Activated T-cell treated with anti-CD3 and anti-CD28 coated beads for 24 hours (primary cell): ENCODE results near the gene IPO7.
A peak's percentile ranks its signal among the peaks of the same experiment; 100 is the strongest.
"Not testable (repeated sequence)": the region's sequence is repeated elsewhere in the genome, so short reads cannot be mapped to it uniquely, and the experiment has no call there.

Source experiments
- DNase-seq: peaks from one replicate; pipeline ENCODE4 v3.0.0-alpha.2; 2020; ENCODE audit warnings: low read depth

The IPO7 gene

GRCh38 chr11:9397746-9398680, 13.6 kb downstream of the IPO7 start:
- DNase-seq = no peak

- no peak for DNase-seq
Measured at GRCh38 chr11:9399466-9399865, 15.0 kb downstream of the IPO7 start.

- not testable (repeated sequence) for DNase-seq
Measured at GRCh38 chr11:9401884-9402283, 17.4 kb downstream of the IPO7 start.

- no peak for DNase-seq
Measured at GRCh38 chr11:9428706-9429105, 44.3 kb downstream of the IPO7 start.

- no peak for DNase-seq
Measured at GRCh38 chr11:9438611-9439010, 54.2 kb downstream of the IPO7 start.

GRCh38 chr11:9446230-9446629, 61.8 kb downstream of the IPO7 start:
- no peak for DNase-seq

- DNase-seq = no peak
Measured at GRCh38 chr11:9448576-9449352, 64.3 kb downstream of the IPO7 start.

- DNase-seq = not testable (repeated sequence)
Measured at GRCh38 chr11:9452023-9452422, 67.6 kb downstream of the IPO7 start.

- DNase-seq = no peak
Measured at GRCh38 chr11:9455722-9456121, 71.3 kb downstream of the IPO7 start.

- peak; percentile 25 for DNase-seq
Measured at GRCh38 chr11:9459667-9460321, 75.3 kb downstream of the IPO7 start.

- peak; percentile 100 for DNase-seq
Measured at GRCh38 chr11:9460322-9461062, 76.0 kb downstream of the IPO7 start, which contains the start of gene ZNF143. Gene ZNF143, plus strand, starts transcription at chr11:9461012. Its CDS starts 10,297 bp downstream, at chr11:9471309.

- DNase-seq = peak; percentile 68
Measured at GRCh38 chr11:9461063-9461759, 76.8 kb downstream of the IPO7 start.

- DNase-seq = no peak
Measured at GRCh38 chr11:9461760-9462134, 77.3 kb downstream of the IPO7 start.

GRCh38 chr11:9462172-9462799, 77.8 kb downstream of the IPO7 start:
- no peak for DNase-seq

GRCh38 chr11:9462806-9463537, 78.5 kb downstream of the IPO7 start:
- no peak for DNase-seq

- no peak for DNase-seq
Measured at GRCh38 chr11:9470765-9471164, 86.3 kb downstream of the IPO7 start.

- DNase-seq = no peak
Measured at GRCh38 chr11:9473408-9473807, 89.0 kb downstream of the IPO7 start.

GRCh38 chr11:9479899-9480298, 95.4 kb downstream of the IPO7 start:
- DNase-seq = no peak

- no peak for DNase-seq
Measured at GRCh38 chr11:9489080-9489765, 104.8 kb downstream of the IPO7 start.
